ENCODE data around the gene HCN4.
A peak's percentile ranks its signal among the peaks of the same experiment; 100 is the strongest.
"Not testable (repeated sequence)": the region's sequence is repeated elsewhere in the genome, so short reads cannot be mapped to it uniquely, and the experiment has no call there.

HCN4 gene

GRCh38 chr15:73368301-73369136 lies at the start of gene HCN4:
HCN4 (minus strand) TSS chr15:73368958; CDS start chr15:73368270, 688 bp downstream.
- no peak for TF ChIP-seq Cebpa-rat (IDR thresholded peaks at IDR 0.05)
- Histone ChIP-seq H3K27me3 (peaks cover 61% of the 10 kb centered on the region), H4K20me1 (peaks cover 6% of the 10 kb centered on the region; the same call in 1 of the 2 replicates), H3K4me2 (peak within 1 kb of the TSS; percentile 32; the same call in 1 of the 2 replicates), H3K4me1 (no peaks in the 10 kb centered on the region), H3K36me3 (no peaks in the 10 kb centered on the region), H3K9ac (no peak within 1 kb of the TSS), H3K9me3 (peaks cover 11% of the 10 kb centered on the region; the same call in 1 of the 2 replicates), H3K27ac (no peak within 1 kb of the TSS), H3K4me3 (0 out of 2 replicates have a peak within 1 kb of the TSS, but pooled peaks have one; percentile 28)

GRCh38 chr15:73414876-73415275 lies 46.1 kb upstream of the HCN4 start:
- no peak overlapping the region for H3K4me2 ChIP-seq
- no peaks in the 10 kb centered on the region for H4K20me1 ChIP-seq
- TF ChIP-seq Cebpa-rat (IDR thresholded peaks at IDR 0.05), result no peak
- no peaks in the 10 kb centered on the region for H3K4me1 ChIP-seq
- H3K27me3 ChIP-seq, result no peaks in the 10 kb centered on the region
- H3K36me3 ChIP-seq, result no peaks in the 10 kb centered on the region
- no peaks in the 10 kb centered on the region for H3K9me3 ChIP-seq
- no peak overlapping the region for H3K27ac ChIP-seq
- no peak overlapping the region for H3K4me3 ChIP-seq
- H3K9ac ChIP-seq, result no peak overlapping the region

- Histone ChIP-seq H3K4me1 (no peaks in the 10 kb centered on the region), H4K20me1 (no peaks in the 10 kb centered on the region), H3K4me2 (no peak overlapping the region), H3K4me3 (no peak overlapping the region), H3K36me3 (no peaks in the 10 kb centered on the region), H3K27me3 (no peaks in the 10 kb centered on the region), H3K9me3 (no peaks in the 10 kb centered on the region), H3K9ac (no peak overlapping the region), H3K27ac (no peak overlapping the region)
- no peak for TF ChIP-seq Cebpa-rat (IDR thresholded peaks at IDR 0.05)
Measured at GRCh38 chr15:73403171-73403570, 34.4 kb upstream of the HCN4 start.

GRCh38 chr15:73400222-73400621 lies 31.5 kb upstream of the HCN4 start:
- H3K4me3 ChIP-seq, H3K9me3 ChIP-seq, H3K9ac ChIP-seq, H3K36me3 ChIP-seq, H4K20me1 ChIP-seq, H3K4me1 ChIP-seq, H3K27ac ChIP-seq, H3K4me2 ChIP-seq, H3K27me3 ChIP-seq: not testable (repeated sequence)

- Histone ChIP-seq H3K27me3 (no peaks in the 10 kb centered on the region), H3K4me1 (peaks cover 8% of the 10 kb centered on the region; the same call in 1 of the 2 replicates), H3K4me3 (no peak overlapping the region), H3K9ac (no peak overlapping the region), H3K27ac (no peak overlapping the region), H4K20me1 (no peaks in the 10 kb centered on the region), H3K9me3 (no peaks in the 10 kb centered on the region), H3K36me3 (no peaks in the 10 kb centered on the region), H3K4me2 (no peak overlapping the region)
- no peak for TF ChIP-seq Cebpa-rat (IDR thresholded peaks at IDR 0.05)
Measured at GRCh38 chr15:73398861-73399260, 30.1 kb upstream of the HCN4 start.

- no peaks in the 10 kb centered on the region for H3K27me3 ChIP-seq
- H4K20me1 ChIP-seq, result no peaks in the 10 kb centered on the region
- no peak overlapping the region for H3K4me3 ChIP-seq
- H3K4me1 ChIP-seq, result peaks cover 8% of the 10 kb centered on the region; the same call in 1 of the 2 replicates
- H3K4me2 ChIP-seq, result no peak overlapping the region
- no peaks in the 10 kb centered on the region for H3K36me3 ChIP-seq
- H3K27ac ChIP-seq, result no peak overlapping the region
- H3K9me3 ChIP-seq, result no peaks in the 10 kb centered on the region
- H3K9ac ChIP-seq, result no peak overlapping the region
- TF ChIP-seq Cebpa-rat (IDR thresholded peaks at IDR 0.05), result no peak
Measured at GRCh38 chr15:73397461-73397860, 28.7 kb upstream of the HCN4 start.

GRCh38 chr15:73395671-73396070 lies 26.9 kb upstream of the HCN4 start:
- no peak overlapping the region for H3K9ac ChIP-seq
- no peak for TF ChIP-seq Cebpa-rat (IDR thresholded peaks at IDR 0.05)
- 0 out of 2 replicates have a peak, but pooled peaks cover 4% of the 10 kb centered on the region for H3K27me3 ChIP-seq
- H3K4me1 ChIP-seq, result peaks cover 8% of the 10 kb centered on the region; the same call in 1 of the 2 replicates
- no peak overlapping the region for H3K4me2 ChIP-seq
- no peak overlapping the region for H3K4me3 ChIP-seq
- no peaks in the 10 kb centered on the region for H3K9me3 ChIP-seq
- no peaks in the 10 kb centered on the region for H4K20me1 ChIP-seq
- no peaks in the 10 kb centered on the region for H3K36me3 ChIP-seq
- no peak overlapping the region for H3K27ac ChIP-seq

GRCh38 chr15:73394782-73395181 lies 26.0 kb upstream of the HCN4 start:
- TF ChIP-seq Cebpa-rat (IDR thresholded peaks at IDR 0.05), result no peak
- 0 out of 2 replicates have a peak, but pooled peaks cover 4% of the 10 kb centered on the region for H3K27me3 ChIP-seq
- no peak overlapping the region for H3K4me2 ChIP-seq

GRCh38 chr15:73393336-73393735 lies 24.6 kb upstream of the HCN4 start:
- no peak overlapping the region for H3K4me3 ChIP-seq
- H3K4me1 ChIP-seq, result peaks cover 8% of the 10 kb centered on the region; the same call in 1 of the 2 replicates
- no peak for TF ChIP-seq Cebpa-rat (IDR thresholded peaks at IDR 0.05)
- H3K9me3 ChIP-seq, result no peaks in the 10 kb centered on the region
- H3K36me3 ChIP-seq, result no peaks in the 10 kb centered on the region
- H3K27me3 ChIP-seq, result 0 out of 2 replicates have a peak, but pooled peaks cover 4% of the 10 kb centered on the region
- H3K9ac ChIP-seq, result no peak overlapping the region
- H3K4me2 ChIP-seq, result no peak overlapping the region
- H3K27ac ChIP-seq, result no peak overlapping the region
- no peaks in the 10 kb centered on the region for H4K20me1 ChIP-seq

More at GRCh38 chr15:73394782-73395181, 26.0 kb upstream of the HCN4 start:
- H3K4me3 ChIP-seq, result no peak overlapping the region
- H3K4me1 ChIP-seq, result peaks cover 8% of the 10 kb centered on the region; the same call in 1 of the 2 replicates
- H3K36me3 ChIP-seq, result no peaks in the 10 kb centered on the region
- H3K9me3 ChIP-seq, result no peaks in the 10 kb centered on the region
- H4K20me1 ChIP-seq, result no peaks in the 10 kb centered on the region
- H3K9ac ChIP-seq, result no peak overlapping the region
- H3K27ac ChIP-seq, result no peak overlapping the region

- Histone ChIP-seq H3K9me3 (no peaks in the 10 kb centered on the region), H4K20me1 (no peaks in the 10 kb centered on the region), H3K9ac (no peak overlapping the region), H3K4me1 (0 out of 2 replicates have a peak, but pooled peaks cover 2% of the 10 kb centered on the region), H3K27me3 (0 out of 2 replicates have a peak, but pooled peaks cover 4% of the 10 kb centered on the region), H3K27ac (no peak overlapping the region), H3K36me3 (no peaks in the 10 kb centered on the region), H3K4me2 (no peak overlapping the region), H3K4me3 (no peak overlapping the region)
- TF ChIP-seq Cebpa-rat (IDR thresholded peaks at IDR 0.05), result no peak
Measured at GRCh38 chr15:73392025-73392424, 23.3 kb upstream of the HCN4 start.

Measured in BLaER1 (cell line).